ENCODE results near the gene ABHD17C.

ABHD17C gene

DNA sequence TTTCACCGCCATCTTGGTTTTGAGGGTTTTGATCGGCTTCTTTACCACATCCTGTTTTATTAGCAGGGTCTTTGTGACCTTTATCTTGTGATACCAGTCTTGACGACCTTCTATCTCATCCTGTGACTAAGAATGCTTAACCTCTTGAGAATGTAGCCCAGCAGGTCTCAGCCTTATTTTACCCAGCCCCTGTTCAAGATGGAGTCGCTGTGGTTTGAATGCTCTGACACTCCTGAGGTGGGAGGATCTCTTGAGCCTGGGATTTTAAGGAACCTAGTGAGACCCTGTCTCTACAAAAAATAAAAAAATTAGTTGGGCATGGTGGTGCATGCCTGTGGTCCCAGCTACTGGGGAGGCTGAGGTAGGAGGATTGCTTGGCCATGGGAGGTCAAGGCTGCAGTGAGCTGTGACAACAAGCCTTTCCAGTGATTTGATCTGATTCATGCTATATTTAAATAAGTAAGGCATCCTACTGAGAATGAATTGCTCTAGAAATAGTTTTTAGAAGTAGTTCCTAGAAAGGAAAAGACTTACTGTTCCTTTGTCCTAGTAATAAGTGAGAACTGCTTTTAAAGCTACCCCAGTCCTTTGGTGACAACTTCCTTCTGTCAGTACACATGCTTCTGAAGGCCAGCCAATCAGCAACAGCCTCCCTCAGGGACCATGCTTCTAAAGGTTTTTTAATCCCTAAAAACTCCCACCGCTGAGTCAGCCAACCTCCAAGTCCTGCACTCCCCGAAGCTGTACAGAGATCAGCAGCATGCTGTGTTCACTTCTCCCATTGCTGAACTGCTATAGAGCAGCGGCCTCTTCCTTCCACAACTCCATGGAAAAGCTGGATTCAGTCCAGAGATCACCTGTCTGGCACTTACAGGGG is 75.0 kb downstream of the ABHD17C start:
- Histone ChIP-seq H3K9ac (ENCODE audit: low read length) (no peak overlapping the region), H3K36me3 (ENCODE audit: control insufficient read depth, low read depth, low read length) (no peaks in the 10 kb centered on the region), H3K4me3 (ENCODE audit: low read length) (no peak overlapping the region), H3K27ac (ENCODE audit: low read length) (no peak overlapping the region), H3K9me3 (ENCODE audit: control insufficient read depth, low read depth, low read length) (no peaks in the 10 kb centered on the region), H3K27me3 (ENCODE audit: control insufficient read depth, insufficient read depth, low read length) (no peaks in the 10 kb centered on the region), H3K4me1 (ENCODE audit: control insufficient read depth, low read depth, low read length) (no peaks in the 10 kb centered on the region)

DNA sequence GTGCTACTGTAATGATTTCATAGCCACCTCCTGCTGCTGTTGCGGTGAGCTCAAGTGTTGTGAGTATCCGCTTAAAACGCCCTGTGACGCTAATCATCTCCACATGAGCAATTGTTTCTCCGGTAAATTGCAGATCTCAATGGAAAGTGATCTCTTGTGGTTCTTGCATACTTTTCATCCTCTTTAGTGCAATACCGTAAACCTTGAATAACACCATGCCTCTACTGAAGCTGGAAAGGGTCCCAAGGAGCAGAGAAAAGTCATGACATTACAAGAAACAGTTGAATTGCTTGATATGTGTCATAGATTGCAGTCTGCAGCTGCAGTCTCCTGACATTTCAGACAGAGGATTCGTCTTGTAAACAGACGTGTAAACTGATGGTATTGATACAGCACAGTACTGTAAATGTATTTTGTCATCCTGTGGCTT is 78.0 kb downstream of the ABHD17C start:
- no peaks in the 10 kb centered on the region for H3K36me3 ChIP-seq (ENCODE audit: control insufficient read depth, low read depth, low read length)
- no peaks in the 10 kb centered on the region for H3K9me3 ChIP-seq (ENCODE audit: control insufficient read depth, low read depth, low read length)
- no peak overlapping the region for H3K4me3 ChIP-seq (ENCODE audit: low read length)
- no peak overlapping the region for H3K9ac ChIP-seq (ENCODE audit: low read length)
- no peaks in the 10 kb centered on the region for H3K4me1 ChIP-seq (ENCODE audit: control insufficient read depth, low read depth, low read length)
- peaks cover 12% of the 10 kb centered on the region for H3K27me3 ChIP-seq (ENCODE audit: control insufficient read depth, insufficient read depth, low read length)
- no peak overlapping the region for H3K27ac ChIP-seq (ENCODE audit: low read length)

DNA sequence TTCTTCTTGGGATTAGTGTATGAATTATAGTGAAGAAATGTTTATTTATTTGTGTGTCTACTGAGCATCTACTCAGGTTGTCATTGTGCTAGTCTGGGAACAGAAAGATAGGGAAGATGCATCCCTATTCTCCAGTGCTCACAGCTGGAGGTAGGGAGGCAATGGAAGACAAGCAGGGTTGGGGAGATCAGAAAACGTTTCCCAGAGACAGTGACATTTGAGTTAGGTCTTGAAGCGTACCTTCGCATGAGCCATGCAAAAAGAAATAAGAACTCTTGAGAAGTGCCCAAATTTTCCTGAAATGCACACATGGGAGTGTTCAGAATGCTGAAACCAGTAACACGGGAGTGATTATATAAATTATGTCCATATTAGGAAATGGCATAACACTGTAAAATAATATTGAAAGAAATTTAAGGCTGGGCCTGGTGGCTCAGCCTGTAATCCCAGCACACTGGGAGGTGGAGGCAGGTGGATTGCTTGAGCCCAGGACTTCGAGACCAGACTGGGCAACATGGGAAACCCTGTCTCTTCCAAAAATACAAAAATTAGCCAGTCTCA is 78.8 kb downstream of the ABHD17C start:
- H3K4me3 ChIP-seq (ENCODE audit: low read length), result no peak overlapping the region
- H3K9ac ChIP-seq (ENCODE audit: low read length), result no peak overlapping the region
- H3K9me3 ChIP-seq (ENCODE audit: control insufficient read depth, low read depth, low read length), result no peaks in the 10 kb centered on the region
- H3K4me1 ChIP-seq (ENCODE audit: control insufficient read depth, low read depth, low read length), result no peaks in the 10 kb centered on the region
- H3K36me3 ChIP-seq (ENCODE audit: control insufficient read depth, low read depth, low read length), result no peaks in the 10 kb centered on the region
- no peak overlapping the region for H3K27ac ChIP-seq (ENCODE audit: low read length)
- H3K27me3 ChIP-seq (ENCODE audit: control insufficient read depth, insufficient read depth, low read length), result peaks cover 19% of the 10 kb centered on the region

DNA sequence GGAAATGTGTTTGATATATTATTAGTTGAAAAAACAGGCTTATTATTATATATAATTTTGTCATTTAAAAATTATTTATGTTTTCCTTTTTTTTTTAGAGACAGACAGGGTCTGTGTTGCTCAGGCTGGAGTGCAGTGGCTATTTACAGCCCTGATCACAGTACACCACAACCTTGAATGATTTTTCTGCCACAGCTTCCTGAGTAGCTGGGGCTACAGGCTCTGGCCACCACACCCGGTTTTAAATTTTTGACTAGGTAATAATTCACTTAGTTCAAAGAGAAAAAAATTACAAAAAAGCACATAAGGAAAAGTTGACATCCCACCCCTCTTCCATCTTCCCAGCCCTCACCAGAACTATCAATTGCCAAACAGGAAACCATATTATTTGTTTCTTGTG is 79.4 kb downstream of the ABHD17C start:
- no peaks in the 10 kb centered on the region for H3K36me3 ChIP-seq (ENCODE audit: control insufficient read depth, low read depth, low read length)
- H3K27ac ChIP-seq (ENCODE audit: low read length), result no peak overlapping the region
- H3K4me3 ChIP-seq (ENCODE audit: low read length), result no peak overlapping the region

DNA sequence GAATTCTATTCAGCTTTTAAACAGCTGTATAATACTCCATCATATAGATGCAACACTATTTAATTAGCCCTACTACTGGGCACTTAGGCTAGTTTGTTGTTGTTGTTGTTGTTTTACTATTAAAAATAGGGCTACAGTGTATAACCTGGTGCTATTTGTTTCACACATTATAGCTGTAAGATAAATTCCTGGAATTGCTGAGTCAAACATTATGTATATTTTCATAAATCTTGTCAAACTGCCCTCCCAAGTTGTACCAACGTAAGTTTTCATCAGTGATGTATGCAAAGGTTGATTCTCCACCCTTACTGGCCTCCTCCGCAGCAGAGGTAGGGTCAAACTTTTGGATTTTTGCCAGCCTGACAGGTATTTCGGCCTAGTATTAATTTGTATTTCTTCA is 80.2 kb downstream of the ABHD17C start:
- H3K9ac ChIP-seq (ENCODE audit: low read length), result no peak overlapping the region
- H3K4me3 ChIP-seq (ENCODE audit: low read length), result no peak overlapping the region
- no peaks in the 10 kb centered on the region for H3K36me3 ChIP-seq (ENCODE audit: control insufficient read depth, low read depth, low read length)
- peaks cover 33% of the 10 kb centered on the region for H3K27me3 ChIP-seq (ENCODE audit: control insufficient read depth, insufficient read depth, low read length)
- no peak overlapping the region for H3K27ac ChIP-seq (ENCODE audit: low read length)
- H3K4me1 ChIP-seq (ENCODE audit: control insufficient read depth, low read depth, low read length), result peaks cover 4% of the 10 kb centered on the region
- no peaks in the 10 kb centered on the region for H3K9me3 ChIP-seq (ENCODE audit: control insufficient read depth, low read depth, low read length)

More for the DNA sequence above, 79.4 kb downstream of the ABHD17C start:
- no peaks in the 10 kb centered on the region for H3K4me1 ChIP-seq (ENCODE audit: control insufficient read depth, low read depth, low read length)
- H3K27me3 ChIP-seq (ENCODE audit: control insufficient read depth, insufficient read depth, low read length), result peaks cover 25% of the 10 kb centered on the region
- no peaks in the 10 kb centered on the region for H3K9me3 ChIP-seq (ENCODE audit: control insufficient read depth, low read depth, low read length)
- no peak overlapping the region for H3K9ac ChIP-seq (ENCODE audit: low read length)

DNA sequence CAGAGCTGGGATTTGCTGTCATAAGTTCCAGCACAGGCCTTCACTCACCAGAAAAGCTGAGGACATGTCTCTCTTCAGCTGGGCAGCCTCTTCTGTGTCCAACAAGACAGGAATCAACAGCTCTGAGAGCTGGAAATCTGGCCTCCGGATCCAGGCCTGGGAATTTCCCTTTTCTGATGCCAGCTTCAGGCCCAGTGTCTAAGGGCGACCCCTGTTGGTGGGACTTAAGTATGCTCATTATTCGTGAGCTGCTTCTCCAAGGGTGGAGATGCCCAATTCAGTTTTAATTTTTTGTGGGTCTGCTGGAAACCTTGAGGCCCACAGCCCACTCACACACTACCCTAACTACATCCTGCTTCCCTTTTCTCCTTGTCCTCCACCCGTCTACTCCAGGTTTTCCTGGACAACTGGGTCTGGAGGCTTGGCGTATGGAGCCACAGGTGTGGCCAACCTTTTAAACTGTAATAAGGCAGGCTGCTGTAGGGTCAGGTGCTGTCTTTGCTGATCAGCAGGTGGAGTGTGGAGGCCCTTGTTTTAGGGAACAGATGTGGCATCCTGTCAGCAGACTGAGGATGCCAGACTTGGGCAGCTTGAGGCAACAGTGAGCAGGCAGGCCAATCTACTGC is 81.4 kb downstream of the ABHD17C start:
- Histone ChIP-seq H3K9ac (ENCODE audit: low read length) (no peak overlapping the region), H3K27ac (ENCODE audit: low read length) (no peak overlapping the region), H3K4me3 (ENCODE audit: low read length) (no peak overlapping the region), H3K27me3 (ENCODE audit: control insufficient read depth, insufficient read depth, low read length) (peaks cover 45% of the 10 kb centered on the region), H3K9me3 (ENCODE audit: control insufficient read depth, low read depth, low read length) (no peaks in the 10 kb centered on the region), H3K4me1 (ENCODE audit: control insufficient read depth, low read depth, low read length) (peaks cover 5% of the 10 kb centered on the region), H3K36me3 (ENCODE audit: control insufficient read depth, low read depth, low read length) (no peaks in the 10 kb centered on the region)

DNA sequence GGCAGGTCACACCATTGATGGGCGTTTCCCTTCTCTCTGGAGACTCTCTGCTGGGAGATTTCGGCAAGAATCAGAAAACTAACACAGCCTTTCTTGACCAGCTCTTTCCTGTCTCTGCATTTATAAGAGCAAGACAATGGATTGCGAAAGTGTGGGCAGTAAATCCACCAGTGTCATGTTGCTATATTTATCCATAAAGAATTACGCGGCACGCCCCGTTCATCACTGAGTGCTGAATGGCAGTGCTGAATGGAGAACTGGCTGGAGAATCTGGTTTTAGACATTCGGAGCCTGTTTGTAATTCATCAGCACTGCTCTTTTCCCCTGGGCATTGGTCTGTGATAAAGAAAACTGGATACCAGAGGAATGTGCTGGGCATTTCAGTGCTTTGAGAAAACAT is 82.0 kb downstream of the ABHD17C start:
- Histone ChIP-seq H3K36me3 (ENCODE audit: control insufficient read depth, low read depth, low read length) (no peaks in the 10 kb centered on the region), H3K4me3 (ENCODE audit: low read length) (no peak overlapping the region), H3K27me3 (ENCODE audit: control insufficient read depth, insufficient read depth, low read length) (peaks cover 51% of the 10 kb centered on the region), H3K9ac (ENCODE audit: low read length) (no peak overlapping the region), H3K27ac (ENCODE audit: low read length) (no peak overlapping the region), H3K9me3 (ENCODE audit: control insufficient read depth, low read depth, low read length) (no peaks in the 10 kb centered on the region), H3K4me1 (ENCODE audit: control insufficient read depth, low read depth, low read length) (peaks cover 5% of the 10 kb centered on the region)

DNA sequence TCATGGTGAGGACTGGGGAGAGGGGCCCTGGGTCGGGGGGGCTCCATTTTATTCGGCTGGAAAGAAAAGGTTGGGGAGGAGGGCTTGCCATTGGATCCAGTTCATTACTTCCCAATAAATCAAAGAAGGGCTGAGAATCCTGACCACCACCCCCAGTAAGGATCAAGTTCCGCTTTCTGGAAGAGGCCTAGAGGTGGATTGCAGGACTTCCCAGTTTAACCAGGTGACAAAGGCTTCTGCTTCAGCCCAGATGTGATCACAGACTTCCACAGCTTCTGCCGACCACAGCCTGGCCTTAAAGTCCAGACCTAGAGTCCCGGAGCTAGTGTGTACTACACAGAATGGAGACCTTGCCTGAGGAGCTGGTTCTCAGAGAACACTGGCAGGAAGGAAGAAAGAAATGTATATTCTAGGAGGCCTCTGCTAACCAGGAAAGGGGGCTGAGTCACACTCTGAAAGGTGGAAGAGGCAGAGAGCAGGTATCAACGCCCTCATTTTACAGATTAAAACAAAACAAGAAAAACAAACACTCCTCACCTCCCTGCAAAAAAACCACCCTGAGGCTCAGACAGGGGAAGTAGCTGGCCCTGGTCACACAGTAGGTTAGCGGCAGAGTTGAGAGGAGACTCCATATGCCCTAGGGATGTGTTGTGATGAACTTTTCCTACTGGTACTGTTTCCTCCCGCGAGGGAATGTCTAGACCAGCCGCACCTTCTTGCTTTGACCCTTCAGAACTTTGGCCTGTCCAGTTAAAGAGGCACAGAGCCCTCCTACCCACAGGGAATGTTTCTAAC is 82.9 kb downstream of the ABHD17C start:
- Histone ChIP-seq H3K4me3 (ENCODE audit: low read length) (no peak overlapping the region), H3K4me1 (ENCODE audit: control insufficient read depth, low read depth, low read length) (peaks cover 5% of the 10 kb centered on the region), H3K36me3 (ENCODE audit: control insufficient read depth, low read depth, low read length) (no peaks in the 10 kb centered on the region), H3K9me3 (ENCODE audit: control insufficient read depth, low read depth, low read length) (no peaks in the 10 kb centered on the region), H3K9ac (ENCODE audit: low read length) (no peak overlapping the region), H3K27me3 (ENCODE audit: control insufficient read depth, insufficient read depth, low read length) (peaks cover 59% of the 10 kb centered on the region), H3K27ac (ENCODE audit: low read length) (no peak overlapping the region)

DNA sequence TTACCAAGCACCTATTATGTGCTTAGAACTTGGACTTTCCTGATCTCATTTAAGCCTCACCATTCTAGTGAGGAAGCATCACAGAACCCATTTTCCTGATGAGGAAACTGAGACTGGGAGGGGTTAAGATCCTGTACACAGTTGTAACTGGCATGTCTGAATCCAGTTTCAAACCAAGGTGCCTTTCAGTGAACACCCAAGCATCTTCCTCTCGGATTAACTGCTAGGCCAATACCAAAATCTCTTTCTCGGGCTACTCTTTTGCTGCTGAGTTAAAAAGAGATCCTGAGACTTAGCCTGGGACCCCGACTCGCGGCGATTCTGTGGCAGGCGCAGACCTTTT is 83.5 kb downstream of the ABHD17C start:
- H3K9ac ChIP-seq (ENCODE audit: low read length), result no peak overlapping the region
- H3K4me3 ChIP-seq (ENCODE audit: low read length), result peak overlapping the region; percentile 60
- no peak overlapping the region for H3K27ac ChIP-seq (ENCODE audit: low read length)
- no peaks in the 10 kb centered on the region for H3K9me3 ChIP-seq (ENCODE audit: control insufficient read depth, low read depth, low read length)
- H3K27me3 ChIP-seq (ENCODE audit: control insufficient read depth, insufficient read depth, low read length), result peaks cover 59% of the 10 kb centered on the region
- peaks cover 5% of the 10 kb centered on the region for H3K4me1 ChIP-seq (ENCODE audit: control insufficient read depth, low read depth, low read length)
- H3K36me3 ChIP-seq (ENCODE audit: control insufficient read depth, low read depth, low read length), result no peaks in the 10 kb centered on the region

DNA sequence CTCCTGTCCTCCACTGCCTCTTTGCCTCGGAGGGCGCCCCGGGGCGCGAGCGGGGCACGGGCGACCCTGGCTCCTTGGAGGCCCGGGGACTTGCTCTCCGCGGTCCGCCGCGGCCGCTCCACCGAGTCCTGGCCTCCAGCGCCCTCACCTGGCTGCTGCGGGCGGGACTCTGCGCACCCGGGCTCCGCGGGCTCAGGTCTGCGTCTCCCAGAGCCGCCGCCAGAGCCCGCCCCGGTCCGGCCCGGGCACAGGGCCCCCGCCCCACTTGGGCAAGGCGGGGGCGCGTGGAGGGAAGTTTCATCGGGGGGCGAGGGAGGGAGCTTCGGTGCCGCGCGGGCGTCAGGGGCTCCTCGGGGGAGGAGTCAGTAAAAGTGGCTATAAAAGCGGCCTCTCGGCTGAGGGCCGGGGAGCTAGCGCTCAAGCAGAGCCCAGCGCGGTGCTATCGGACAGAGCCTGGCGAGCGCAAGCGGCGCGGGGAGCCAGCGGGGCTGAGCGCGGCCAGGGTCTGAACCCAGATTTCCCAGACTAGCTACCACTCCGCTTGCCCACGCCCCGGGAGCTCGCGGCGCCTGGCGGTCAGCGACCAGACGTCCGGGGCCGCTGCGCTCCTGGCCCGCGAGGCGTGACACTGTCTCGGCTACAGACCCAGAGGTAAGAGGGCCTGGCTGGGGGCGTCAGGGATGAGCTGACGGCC is 84.0 kb downstream of the ABHD17C start, which contains the start of gene CEMIP:
TSS of gene CEMIP (plus strand) at position 407 of the 694 bp plus-strand sequence. CDS start 94,510 bp downstream, outside the sequence.
- no peaks in the 10 kb centered on the region for H3K36me3 ChIP-seq (ENCODE audit: control insufficient read depth, low read depth, low read length)
- H3K4me1 ChIP-seq (ENCODE audit: control insufficient read depth, low read depth, low read length), result peaks cover 5% of the 10 kb centered on the region
- H3K9ac ChIP-seq (ENCODE audit: low read length), result no peak within 1 kb of the TSS
- H3K27ac ChIP-seq (ENCODE audit: low read length), result no peak within 1 kb of the TSS
- H3K27me3 ChIP-seq (ENCODE audit: control insufficient read depth, insufficient read depth, low read length), result peaks cover 59% of the 10 kb centered on the region
- peak within 1 kb of the TSS; percentile 60 for H3K4me3 ChIP-seq (ENCODE audit: low read length)
- no peaks in the 10 kb centered on the region for H3K9me3 ChIP-seq (ENCODE audit: control insufficient read depth, low read depth, low read length)
